Measurements from ENCODE around the gene ZDHHC22. TPM values are rescaled to one million over a fixed set of nuclear protein-coding genes. Genes with fewer than 3 reads are reported as not detected.

Gene ZDHHC22
- polyA plus RNA-seq, 3 donors = 0.35 to 0.46 (median 0.41) TPM

DNA sequence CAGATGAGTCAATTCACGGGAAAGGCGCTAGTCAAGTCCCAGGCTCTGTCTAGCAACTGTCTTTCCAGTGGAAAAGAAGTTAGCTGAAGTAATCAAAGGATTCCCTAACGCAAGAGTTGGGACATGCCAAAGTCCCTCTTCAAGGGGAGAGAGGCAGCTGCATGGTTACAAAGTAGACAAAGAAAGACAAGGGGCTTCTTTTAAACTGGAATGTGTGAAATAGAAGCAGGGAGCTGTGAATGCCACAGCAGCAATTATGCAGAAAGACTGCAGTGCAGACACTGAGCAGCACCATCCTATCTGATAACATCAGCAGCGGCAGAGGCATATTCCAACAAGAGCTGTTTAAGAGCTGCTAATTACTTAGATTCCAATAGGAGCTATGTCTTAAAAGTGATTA is 56.1 kb downstream of the ZDHHC22 start:
- no peak for DNase-seq (ENCODE audit: low read depth in 3 of 3, low spot score in 2 of 3)

DNA sequence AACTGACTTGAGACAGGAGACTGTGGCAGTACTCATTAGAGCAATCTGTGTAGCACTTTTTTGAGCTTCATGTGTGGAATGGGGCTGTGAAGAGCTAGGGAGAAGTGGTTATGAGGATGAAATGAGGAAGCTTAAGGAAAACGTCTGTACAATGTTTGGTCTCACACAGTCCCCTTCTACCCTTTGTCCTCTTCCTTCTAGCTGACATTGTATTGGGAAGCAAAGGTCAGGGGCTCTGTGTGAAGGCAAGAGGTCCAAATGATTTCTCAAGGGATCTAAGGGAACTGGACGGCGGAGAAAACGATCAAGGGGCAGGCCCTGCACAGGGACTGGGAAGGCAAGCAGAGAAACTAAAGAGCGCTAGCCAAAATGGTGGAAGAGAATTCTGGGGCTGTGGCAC is 56.6 kb downstream of the ZDHHC22 start:
- DNase-seq (ENCODE audit: low read depth in 3 of 3, low spot score in 2 of 3) = no peak

DNA sequence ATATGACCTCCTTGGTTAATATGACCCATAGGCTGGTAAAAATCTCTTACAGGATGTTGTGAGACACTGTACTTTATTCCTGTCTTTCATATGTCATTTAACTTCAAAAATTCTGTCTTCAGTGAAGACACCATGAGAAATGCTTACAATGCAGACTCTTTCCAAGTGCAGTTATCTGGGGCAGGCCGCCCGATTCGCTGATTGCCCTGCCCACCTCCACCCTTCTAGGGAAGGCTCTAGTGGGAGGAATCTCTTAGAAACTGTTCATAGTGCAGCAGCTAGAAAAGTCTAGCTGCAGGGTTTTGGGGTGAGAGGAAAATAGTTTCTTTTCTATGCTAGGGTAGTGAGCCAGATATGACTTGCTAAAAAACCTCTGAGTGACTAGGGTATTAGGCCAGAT is 58.5 kb downstream of the ZDHHC22 start:
- DNase-seq (ENCODE audit: low read depth in 3 of 3, low spot score in 2 of 3) = no peak

DNA sequence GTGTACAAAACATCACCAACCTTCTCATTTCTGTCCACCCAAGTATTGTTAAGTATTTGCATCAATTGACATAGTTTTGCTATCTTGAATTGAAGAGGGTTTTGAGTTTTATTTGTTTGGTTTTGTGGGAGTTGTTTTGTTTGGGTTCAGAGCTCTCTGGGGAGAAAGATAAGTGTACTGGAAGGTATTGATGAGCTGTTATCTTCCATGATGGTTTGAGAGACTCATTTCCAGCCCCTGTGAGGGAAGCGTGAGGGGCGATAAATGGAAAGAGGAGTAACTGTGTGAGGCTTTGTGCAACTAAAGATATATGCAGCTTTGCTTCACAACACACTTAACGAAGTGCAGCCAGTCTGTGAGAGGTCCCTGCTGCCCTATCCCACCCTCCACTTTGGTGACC is 59.2 kb downstream of the ZDHHC22 start:
- no peak for DNase-seq (ENCODE audit: low read depth in 3 of 3, low spot score in 2 of 3)

Other genes starting within 250 kb of the ZDHHC22 start
- 10 to 100 TPM; 42.5 to 48.1 (median 45.5) TPM for gene IRF2BPL, start 113.1 kb downstream of the ZDHHC22 start, polyA plus RNA-seq (ENCODE audit: insufficient read length in 3 of 3)
- 10 to 100 TPM; 24.2 to 25.4 (median 24.3) TPM for gene CIPC, start 43.5 kb downstream of the ZDHHC22 start, polyA plus RNA-seq (ENCODE audit: insufficient read length in 3 of 3)
- 1 to 10 TPM in 2 of 3 donors, under 1 TPM in 1; 0.79 to 2.1 (median 1.5) TPM for gene TMEM63C, start 40.0 kb upstream of the ZDHHC22 start, polyA plus RNA-seq (ENCODE audit: insufficient read length in 3 of 3)
- not detected for gene NGB, start 129.4 kb upstream of the ZDHHC22 start, polyA plus RNA-seq (ENCODE audit: insufficient read length in 3 of 3)
- 10 to 100 TPM; 38.6 to 39.9 (median 39.1) TPM for gene POMT2, start 179.1 kb upstream of the ZDHHC22 start, polyA plus RNA-seq (ENCODE audit: insufficient read length in 3 of 3)
- gene GSTZ1, start 179.2 kb upstream of the ZDHHC22 start, polyA plus RNA-seq (ENCODE audit: insufficient read length in 3 of 3) = 10 to 100 TPM; 21.0 to 28.5 (median 26.4) TPM
- gene TMED8, start 235.3 kb upstream of the ZDHHC22 start, polyA plus RNA-seq (ENCODE audit: insufficient read length in 3 of 3) = 10 to 100 TPM; 21.4 to 22.5 (median 22.2) TPM
- gene SAMD15, start 235.6 kb upstream of the ZDHHC22 start, polyA plus RNA-seq (ENCODE audit: insufficient read length in 3 of 3) = 10 to 100 TPM in 1 of 3 donors, 1 to 10 TPM in 2; 8.4 to 10.6 (median 9.8) TPM